Upper lobe of left lung (tissue), 6 donors: ENCODE measurements around the gene ACKR3. TPM values are rescaled to one million over a fixed set of nuclear protein-coding genes. Genes with fewer than 3 reads are reported as not detected.

Source experiments
- ATAC-seq, 2 donors: fragments of 200-7000 bp; cut with Tn5 transposase; one replicate each; pipeline ENCODE4 v1.9.1; 2022; ENCODE audit warnings: mild to moderate bottlenecking in 2 of 2, moderate library complexity in 2 of 2; ENCODE audit not compliant: low FRiP score in 2 of 2
- DNase-seq, 2 donors: peaks; one replicate each; pipeline ENCODE4 v3.0.0-alpha.2; 2019 to 2020
- H3K27ac ChIP-seq, 4 donors: fragments of 200-600 bp; sonication (generic); one replicate each; pipeline ENCODE4 v1.5.1; 2016 to 2019
- H3K27me3 ChIP-seq, 4 donors: fragments of 200-600 bp; sonication (generic); one replicate each; pipeline ENCODE4 v1.5.1; 2017 to 2019
- H3K36me3 ChIP-seq, 4 donors: fragments of 200-600 bp; sonication (generic); one replicate each; pipeline ENCODE4 v1.5.1; 2016 to 2019
- H3K4me1 ChIP-seq, 4 donors: fragments of 200-600 bp; sonication (generic); one replicate each; pipeline ENCODE4 v1.5.1; 2018 to 2019
- H3K4me3 ChIP-seq, 4 donors: fragments of 200-600 bp; sonication (generic); one replicate each; pipeline ENCODE4 v1.5.1; 2017 to 2019; ENCODE audit warnings: mild to moderate bottlenecking in 2 of 4, moderate library complexity in 1 of 4
- H3K9me3 ChIP-seq, 4 donors: fragments of 200-600 bp; sonication (generic); one replicate each; pipeline ENCODE4 v1.5.1; 2018 to 2019
- CTCF ChIP-seq, 6 experiments: fragments of 450-650 bp in 4 of 6; fragments of 200-600 bp in 2 of 6; sonication (generic) in 2 of 6; IDR thresholded peaks; one replicate each; pipeline ENCODE4 v1.5.1; 2016 to 2019; ENCODE audit warnings: antibody characterized with exemption in 6 of 6
- EP300 ChIP-seq, 4 donors: sonication (generic); formaldehyde crosslinking; IDR thresholded peaks; one replicate each; pipeline ENCODE4 v1.5.1; 2017; ENCODE audit warnings: antibody characterized with exemption in 4 of 4, control low read depth in 2 of 4
- POLR2A ChIP-seq, 4 donors: fragments of 450-650 bp; IDR thresholded peaks; one replicate each; pipeline ENCODE4 v1.5.1; 2016 to 2017; ENCODE audit warnings: antibody characterized with exemption in 4 of 4, mild to moderate bottlenecking in 2 of 4
- POLR2AphosphoS5 ChIP-seq, 2 donors: sonication (generic); formaldehyde crosslinking; IDR thresholded peaks; one replicate each; pipeline ENCODE4 v1.5.1; 2017; ENCODE audit warnings: antibody characterized with exemption in 2 of 2
- WGBS, 2 donors: methylation state at CpG; one replicate each; pipeline ENCODE4 v1.1.5; 2017 to 2018; 5-methylcytosine and 5-hydroxymethylcytosine counted together
- total RNA-seq, 6 donors: library from RNA; depleted of rRNA in 4 of 6; stranded (reverse); fragments of >200 nt in 4 of 6; gene quantifications; one replicate each; pipeline versions ENCODE4 v1.1.0 to v1.2.1, GENCODE V29; 2016 to 2021
- donor health status: DM: no; HTN: no; CAD: no; lungs with moderate emphysema.
- donor health status: DM: no; HTN: yes; CAD: no; lungs with severe emphysema.

ACKR3 gene
- total RNA-seq, 6 donors from 2014 or later = 3.9 to 28.5 (median 10.5) TPM

GRCh38 chr2:236612737-236613136 lies 43.1 kb downstream of the ACKR3 start:
- H3K4me3 ChIP-seq = no peak overlapping the region
- ATAC-seq = no peak
- no peaks in the 10 kb centered on the region for H3K27me3 ChIP-seq
- no peak for DNase-seq
- H3K36me3 ChIP-seq = no peaks in the 10 kb centered on the region
- 94% methylated on average over 10 of the region's 10 CpGs for WGBS, 2 donors
- TF ChIP-seq CTCF (IDR thresholded peaks at IDR 0.05) (no peak), EP300 (IDR thresholded peaks at IDR 0.05) (no peak), POLR2AphosphoS5 (IDR thresholded peaks at IDR 0.05) (no peak), POLR2A (IDR thresholded peaks at IDR 0.05) (no peak)
- no peaks in the 10 kb centered on the region for H3K9me3 ChIP-seq
- H3K4me1 ChIP-seq = no peaks in the 10 kb centered on the region
- H3K27ac ChIP-seq = no peak overlapping the region

GRCh38 chr2:236613612-236614011 lies 44.0 kb downstream of the ACKR3 start:
- no peaks in the 10 kb centered on the region for H3K4me1 ChIP-seq
- no peaks in the 10 kb centered on the region for H3K9me3 ChIP-seq
- no peak overlapping the region for H3K27ac ChIP-seq
- H3K4me3 ChIP-seq = no peak overlapping the region
- H3K27me3 ChIP-seq = no peaks in the 10 kb centered on the region
- 89 to 94% methylated on average over 4 of the region's 4 CpGs for whole genome bisulfite sequencing, 2 donors
- no peaks in the 10 kb centered on the region for H3K36me3 ChIP-seq
- TF ChIP-seq POLR2A (IDR thresholded peaks at IDR 0.05) (no peak), EP300 (IDR thresholded peaks at IDR 0.05) (no peak), POLR2AphosphoS5 (IDR thresholded peaks at IDR 0.05) (no peak), CTCF (IDR thresholded peaks at IDR 0.05) (no peak)
- no peak for DNase-seq
- ATAC-seq = no peak

- H3K9me3 ChIP-seq = no peaks in the 10 kb centered on the region
- H3K36me3 ChIP-seq = no peaks in the 10 kb centered on the region
- H3K27ac ChIP-seq = no peak overlapping the region
- no peaks in the 10 kb centered on the region for H3K4me1 ChIP-seq
- no peak overlapping the region for H3K4me3 ChIP-seq
- DNase-seq = no peak
- no peaks in the 10 kb centered on the region for H3K27me3 ChIP-seq
- 90 to 93% methylated on average over 5 of the region's 5 CpGs for WGBS, 2 donors
- no peak for ATAC-seq
- TF ChIP-seq CTCF (IDR thresholded peaks at IDR 0.05) (no peak), POLR2A (IDR thresholded peaks at IDR 0.05) (no peak), POLR2AphosphoS5 (IDR thresholded peaks at IDR 0.05) (no peak), EP300 (IDR thresholded peaks at IDR 0.05) (no peak)
Observed at GRCh38 chr2:236614551-236614950, 44.9 kb downstream of the ACKR3 start.

GRCh38 chr2:236616031-236616430 lies 46.4 kb downstream of the ACKR3 start:
- 95 to 98% methylated on average over 6 of the region's 6 CpGs for WGBS, 2 donors
- Histone ChIP-seq H3K36me3 (no peaks in the 10 kb centered on the region), H3K27me3 (no peaks in the 10 kb centered on the region), H3K4me3 (no peak overlapping the region), H3K4me1 (no peaks in the 10 kb centered on the region), H3K27ac (no peak overlapping the region), H3K9me3 (no peaks in the 10 kb centered on the region)
- ATAC-seq = no peak
- no peak for TF ChIP-seq EP300 (IDR thresholded peaks at IDR 0.05)
- no peak for TF ChIP-seq CTCF (IDR thresholded peaks at IDR 0.05)
- no peak for DNase-seq

GRCh38 chr2:236616624-236617023 lies 47.0 kb downstream of the ACKR3 start:
- WGBS, 2 donors = 93 to 95% methylated on average over 7 of the region's 7 CpGs
- TF ChIP-seq POLR2AphosphoS5 (IDR thresholded peaks at IDR 0.05) (no peak), EP300 (IDR thresholded peaks at IDR 0.05) (no peak), CTCF (IDR thresholded peaks at IDR 0.05) (no peak), POLR2A (IDR thresholded peaks at IDR 0.05) (no peak)
- Histone ChIP-seq H3K9me3 (no peaks in the 10 kb centered on the region), H3K27me3 (no peaks in the 10 kb centered on the region), H3K4me3 (no peak overlapping the region), H3K4me1 (no peaks in the 10 kb centered on the region), H3K36me3 (no peaks in the 10 kb centered on the region), H3K27ac (no peak overlapping the region)
- DNase-seq = no peak
- ATAC-seq = no peak
